H9 (cell line): ENCODE measurements around the gene MYBBP1A. TPM values are rescaled to one million over a fixed set of nuclear protein-coding genes. Genes with fewer than 3 reads are reported as not detected.

Source experiments
- DNase-seq: peaks from one replicate; pipeline ENCODE4 v3.0.0-alpha.2; 2017
- H2AFZ ChIP-seq: one replicate; pipeline ENCODE4 v1.6.1; 2013; ENCODE audit warnings: mild to moderate bottlenecking, low read length, control low read depth, moderate library complexity
- H2AK5ac ChIP-seq: 2 replicates; pipeline ENCODE4 v1.6.1; 2013; ENCODE audit warnings: low read length, control low read depth, mixed read lengths; ENCODE audit not compliant: insufficient read length
- H2BK120ac ChIP-seq: one replicate; pipeline ENCODE4 v1.6.1; 2013; ENCODE audit warnings: low read depth, mild to moderate bottlenecking, low read length, control low read depth, inconsistent platforms; ENCODE audit not compliant: poor library complexity, severe bottlenecking
- H2BK12ac ChIP-seq: 2 replicates; pipeline ENCODE4 v1.6.1; 2013; ENCODE audit warnings: low read length, control low read depth, mixed read lengths, low read depth; ENCODE audit not compliant: insufficient read length
- H2BK15ac ChIP-seq: 2 replicates; pipeline ENCODE4 v1.6.1; 2013; ENCODE audit warnings: low read depth, low read length, control low read depth
- H2BK20ac ChIP-seq: one replicate; pipeline ENCODE4 v1.6.1; 2013; ENCODE audit warnings: low read depth, mild to moderate bottlenecking, low read length, control low read depth, inconsistent platforms; ENCODE audit not compliant: poor library complexity, severe bottlenecking
- H2BK5ac ChIP-seq: 2 replicates; pipeline ENCODE4 v1.6.1; 2013; ENCODE audit warnings: low read length, control low read depth, mixed read lengths; ENCODE audit not compliant: insufficient read length
- H3K14ac ChIP-seq: 2 replicates; pipeline ENCODE4 v1.6.1; 2013; ENCODE audit warnings: low read length, control low read depth; ENCODE audit not compliant: insufficient read depth
- H3K18ac ChIP-seq: 2 replicates; pipeline ENCODE4 v1.6.1; 2013; ENCODE audit warnings: low read depth, mild to moderate bottlenecking, mixed read lengths, low read length, control low read depth; ENCODE audit not compliant: insufficient read length
- H3K23ac ChIP-seq: 2 replicates; pipeline ENCODE4 v1.6.1; 2013; ENCODE audit warnings: low read length, control low read depth, mixed read lengths, low read depth; ENCODE audit not compliant: insufficient read length
- H3K23me2 ChIP-seq: 2 replicates; pipeline ENCODE4 v1.6.1; 2013; ENCODE audit warnings: low read depth, mild to moderate bottlenecking, mixed read lengths, low read length, control low read depth; ENCODE audit not compliant: insufficient read length, poor library complexity, severe bottlenecking
- H3K27ac ChIP-seq: 2 replicates; pipeline ENCODE4 v1.5.1; 2013; ENCODE audit warnings: low read length, control low read depth, mixed read lengths, low read depth; ENCODE audit not compliant: insufficient read length
- H3K27me3 ChIP-seq: 2 replicates; pipeline ENCODE4 v1.6.1; 2013; ENCODE audit warnings: low read length, control low read depth, inconsistent platforms; ENCODE audit not compliant: insufficient read depth
- H3K4ac ChIP-seq: 2 replicates; pipeline ENCODE4 v1.6.1; 2013; ENCODE audit warnings: low read depth, mild to moderate bottlenecking, control low read depth, inconsistent platforms, low read length, moderate library complexity
- H3K4me1 ChIP-seq: 2 replicates; pipeline ENCODE4 v1.6.1; 2013; ENCODE audit warnings: low read length, control low read depth, inconsistent platforms; ENCODE audit not compliant: insufficient read depth
- H3K4me2 ChIP-seq: 2 replicates; pipeline ENCODE4 v1.6.1; 2013; ENCODE audit warnings: low read length, control low read depth, mixed read lengths; ENCODE audit not compliant: insufficient read length, insufficient read depth
- H3K56ac ChIP-seq: 2 replicates; pipeline ENCODE4 v1.6.1; 2013; ENCODE audit warnings: low read depth, mild to moderate bottlenecking, mixed read lengths, low read length, control low read depth; ENCODE audit not compliant: insufficient read length
- H3K79me1 ChIP-seq: 2 replicates; pipeline ENCODE4 v1.6.1; 2013; ENCODE audit warnings: low read depth, mild to moderate bottlenecking, moderate library complexity, low read length, control low read depth, inconsistent platforms; ENCODE audit not compliant: insufficient read depth, poor library complexity, severe bottlenecking
- H3K79me2 ChIP-seq: 2 replicates; pipeline ENCODE4 v1.6.1; 2013; ENCODE audit warnings: low read length, control low read depth, inconsistent platforms; ENCODE audit not compliant: insufficient read depth
- H3K9ac ChIP-seq: 2 replicates; pipeline ENCODE4 v1.6.1; 2013; ENCODE audit warnings: low read length, control low read depth, mixed read lengths; ENCODE audit not compliant: insufficient read length; ENCODE audit errors: extremely low read depth
- H3K9me3 ChIP-seq: one replicate; pipeline ENCODE4 v1.6.1; 2013; ENCODE audit warnings: low read depth, low read length, inconsistent platforms; ENCODE audit not compliant: control insufficient read depth
- H3T11ph ChIP-seq: one replicate; pipeline ENCODE4 v1.6.1; 2013; ENCODE audit warnings: mild to moderate bottlenecking, low read length, control low read depth, inconsistent platforms
- H4K20me1 ChIP-seq: one replicate; pipeline ENCODE4 v1.6.1; 2013; ENCODE audit not compliant: control insufficient read depth, insufficient read length, insufficient read depth
- H4K5ac ChIP-seq: 2 replicates; pipeline ENCODE4 v1.6.1; 2013; ENCODE audit warnings: low read depth, mild to moderate bottlenecking, mixed read lengths, low read length, control low read depth; ENCODE audit not compliant: insufficient read length
- H4K8ac ChIP-seq: replicated peaks from 2 replicates; pipeline ENCODE4 v1.6.1; 2013; ENCODE audit warnings: low read length, control low read depth, mixed read lengths, low read depth; ENCODE audit not compliant: insufficient read length
- H4K91ac ChIP-seq: 2 replicates; pipeline ENCODE4 v1.6.1; 2013; ENCODE audit warnings: low read depth, mild to moderate bottlenecking, moderate library complexity, mixed read lengths, low read length, control low read depth; ENCODE audit not compliant: insufficient read length
- H3K27ac Mint-ChIP-seq, 3 experiments: 2 replicates in 2 of 3; 3 replicates in 1 of 3; pipeline ENCODE4 v1.8.0; 2020 to 2021; ENCODE audit warnings: mixed read lengths in 3 of 3, mild to moderate bottlenecking in 1 of 3, moderate library complexity in 1 of 3
- H3K27me3 Mint-ChIP-seq: 2 replicates; pipeline ENCODE4 v1.8.0; 2021; ENCODE audit warnings: low read depth, mild to moderate bottlenecking, moderate library complexity, mixed read lengths
- H3K36me3 Mint-ChIP-seq, 3 experiments: 2 replicates in 2 of 3; 3 replicates in 1 of 3; pipeline ENCODE4 v1.8.0; 2020 to 2021; ENCODE audit warnings: low read depth in 3 of 3, mixed read lengths in 3 of 3; ENCODE audit not compliant: insufficient read depth in 1 of 3
- H3K4me1 Mint-ChIP-seq, 2 experiments: 2 replicates each; pipeline ENCODE4 v1.8.0; 2020; ENCODE audit warnings: mixed read lengths in 2 of 2
- H3K4me3 Mint-ChIP-seq, 2 experiments: 2 replicates in 1 of 2; 3 replicates in 1 of 2; pipeline ENCODE4 v1.8.0; 2020 to 2021; ENCODE audit warnings: mild to moderate bottlenecking in 2 of 2, mixed read lengths in 2 of 2, moderate library complexity in 1 of 2
- H3K9me3 Mint-ChIP-seq, 2 experiments: 2 replicates in 1 of 2; 3 replicates in 1 of 2; pipeline ENCODE4 v1.8.0; 2020; ENCODE audit warnings: mild to moderate bottlenecking in 2 of 2, mixed read lengths in 2 of 2, moderate library complexity in 1 of 2
- WGBS: extraction: QIAGEN DNeasy Blood & Tissue Kit; methylation state at CpG from one replicate; pipeline ENCODE4 v1.1.7; 2013; ENCODE audit warnings: missing lambda C conversion rate, low lambda C conversion rate, mixed read lengths; ENCODE audit not compliant: insufficient read length; ENCODE audit errors: extremely low coverage; 5-methylcytosine and 5-hydroxymethylcytosine counted together
- total RNA-seq: library from RNA; stranded (reverse); gene quantifications from 2 replicates; pipeline ENCODE4 v1.2.1, GENCODE V29; 2021
- TF ChIP-seq, protein P1 (sequence below): fragments of 200-600 bp; sonication (generic); conservative IDR thresholded peaks from 3 replicates; pipeline ENCODE4 v1.8.0; 2021; ENCODE audit warnings: antibody characterized with exemption, mild to moderate bottlenecking

MYBBP1A gene
- total RNA-seq, 1 experiment from 2014 or later, result 181 TPM

DNA sequence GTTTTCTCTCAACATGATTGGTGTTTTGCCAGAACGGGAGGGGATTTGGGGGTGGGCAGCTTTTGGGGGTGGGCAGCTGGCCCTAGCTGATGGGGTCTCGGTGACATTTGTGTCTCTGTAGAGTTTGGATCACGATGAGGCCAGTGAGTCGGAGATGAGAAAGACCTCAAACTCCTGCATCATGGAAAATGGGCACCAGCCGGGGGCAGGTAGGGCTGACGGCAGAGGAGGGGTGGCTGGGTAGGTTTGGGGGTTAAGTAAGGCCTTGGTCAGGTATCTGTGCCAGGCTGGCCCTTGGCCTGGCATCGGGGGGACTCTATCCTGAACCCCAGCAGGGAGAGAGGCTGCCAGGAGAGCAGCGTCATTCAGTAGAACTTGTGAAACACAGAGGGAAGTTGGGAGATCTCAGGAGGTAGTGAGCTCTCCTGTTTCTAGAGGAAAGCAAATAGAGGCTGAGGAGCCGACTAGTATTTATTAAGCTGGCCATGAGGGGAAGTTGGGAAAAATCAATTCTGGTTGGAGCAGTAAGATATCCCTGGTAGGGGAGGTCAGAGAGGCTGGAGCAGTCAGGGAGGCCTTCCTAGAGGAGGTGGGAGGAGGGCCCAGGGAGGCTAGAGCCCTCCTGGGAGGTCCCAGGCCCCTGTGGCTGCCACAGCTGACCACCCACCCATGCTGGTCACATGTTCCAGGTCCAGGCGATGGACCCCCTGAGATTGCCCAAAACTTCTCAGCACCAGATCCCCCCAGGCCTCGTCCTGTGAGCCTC, 37.2 kb upstream of the MYBBP1A start:
- Histone ChIP-seq H4K91ac (no peak overlapping the region), H3K9me3 (no peaks in the 10 kb centered on the region), H2AK5ac (no peak overlapping the region), H3K9ac (no peak overlapping the region), H2AFZ (no peak overlapping the region), H3K4me2 (no peak overlapping the region), H3K27ac (no peak overlapping the region), H3T11ph (no peak overlapping the region), H4K5ac (no peak overlapping the region), H3K14ac (no peak overlapping the region), H2BK5ac (no peak overlapping the region), H2BK12ac (no peak overlapping the region), H4K8ac (no peak overlapping the region), H2BK15ac (no peak overlapping the region), H4K20me1 (no peaks in the 10 kb centered on the region), H3K23ac (no peak overlapping the region), H3K18ac (no peak overlapping the region), H3K4ac (no peak overlapping the region), H2BK120ac (no peak overlapping the region), H3K27me3 (no peaks in the 10 kb centered on the region; the same call in 1 of the 2 replicates), H3K79me1 (no peaks in the 10 kb centered on the region), H2BK20ac (no peak overlapping the region), H3K4me1 (no peaks in the 10 kb centered on the region), H3K79me2 (no peaks in the 10 kb centered on the region), H3K56ac (no peak overlapping the region), H3K23me2 (no peaks in the 10 kb centered on the region)
- Mint-ChIP-seq H3K4me3 (no peak overlapping the region), H3K36me3 (peaks cover 0 to 4% (median 0%) of the 10 kb centered on the region in 3 experiments; a peak in 1 of 7 replicates), H3K9me3 (peaks cover 0 to 2% of the 10 kb centered on the region in 2 experiments; a peak in 1 of 5 replicates), H3K4me1 (peaks cover 4 to 18% of the 10 kb centered on the region in 2 experiments), H3K27ac (no peak overlapping the region), H3K27me3 (peaks cover 23% of the 10 kb centered on the region)
- WGBS, result no CpG with 5 or more reads among the region's 11 CpGs
- no peak for DNase-seq
- TF ChIP-seq, protein P1, sequence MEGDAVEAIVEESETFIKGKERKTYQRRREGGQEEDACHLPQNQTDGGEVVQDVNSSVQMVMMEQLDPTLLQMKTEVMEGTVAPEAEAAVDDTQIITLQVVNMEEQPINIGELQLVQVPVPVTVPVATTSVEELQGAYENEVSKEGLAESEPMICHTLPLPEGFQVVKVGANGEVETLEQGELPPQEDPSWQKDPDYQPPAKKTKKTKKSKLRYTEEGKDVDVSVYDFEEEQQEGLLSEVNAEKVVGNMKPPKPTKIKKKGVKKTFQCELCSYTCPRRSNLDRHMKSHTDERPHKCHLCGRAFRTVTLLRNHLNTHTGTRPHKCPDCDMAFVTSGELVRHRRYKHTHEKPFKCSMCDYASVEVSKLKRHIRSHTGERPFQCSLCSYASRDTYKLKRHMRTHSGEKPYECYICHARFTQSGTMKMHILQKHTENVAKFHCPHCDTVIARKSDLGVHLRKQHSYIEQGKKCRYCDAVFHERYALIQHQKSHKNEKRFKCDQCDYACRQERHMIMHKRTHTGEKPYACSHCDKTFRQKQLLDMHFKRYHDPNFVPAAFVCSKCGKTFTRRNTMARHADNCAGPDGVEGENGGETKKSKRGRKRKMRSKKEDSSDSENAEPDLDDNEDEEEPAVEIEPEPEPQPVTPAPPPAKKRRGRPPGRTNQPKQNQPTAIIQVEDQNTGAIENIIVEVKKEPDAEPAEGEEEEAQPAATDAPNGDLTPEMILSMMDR, result no peak
